Measurements from ENCODE around the gene CCDC136. TPM values are rescaled to one million over a fixed set of nuclear protein-coding genes. Genes with fewer than 3 reads are reported as not detected.

CCDC136 gene
- total RNA-seq, 3 donors from 2014 or later, result 6.4 to 9.5 (median 9.4) TPM

DNA sequence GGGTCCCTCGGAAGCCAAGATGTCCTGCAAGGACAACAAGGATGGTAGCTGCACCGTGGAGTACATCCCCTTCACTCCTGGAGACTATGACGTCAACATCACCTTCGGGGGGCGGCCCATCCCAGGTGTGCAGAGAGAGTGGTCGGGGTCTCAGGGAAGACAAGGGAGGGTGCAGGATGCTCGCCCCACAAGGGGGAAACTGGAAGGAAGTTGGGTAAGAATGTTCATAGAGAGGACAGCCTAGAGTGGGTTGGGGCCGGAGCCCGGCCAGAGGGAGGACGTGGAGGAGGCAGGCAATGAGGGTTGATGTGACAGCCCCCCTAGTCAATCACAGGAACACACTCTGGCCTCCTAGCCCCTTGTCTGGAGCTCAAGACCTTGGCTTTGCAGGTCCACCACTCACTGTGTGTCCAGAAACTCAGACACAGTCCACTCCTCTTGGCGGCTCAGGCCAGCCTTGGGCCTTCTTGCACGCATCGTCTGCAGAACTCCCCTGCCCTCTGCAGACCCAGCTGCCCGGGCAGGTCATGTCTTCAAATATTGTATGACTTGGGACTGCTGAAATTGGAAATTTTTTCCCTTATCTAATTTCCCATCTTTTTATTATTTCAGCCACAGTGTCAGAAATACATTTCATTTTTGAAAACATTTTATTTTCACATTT is 55.1 kb downstream of the CCDC136 start:
- Histone ChIP-seq H3K36me3 (no peaks in the 10 kb centered on the region), H3K27ac (no peak overlapping the region), H3K4me1 (no peaks in the 10 kb centered on the region), H3K4me3 (no peak overlapping the region), H3K27me3 (no peaks in the 10 kb centered on the region), H3K9me3 (no peaks in the 10 kb centered on the region)
- DNase-seq (ENCODE audit: low spot score in 2 of 2), result no peak
- intact Hi-C loops (cut with DNase I; ENCODE audit: low total_unique reads), result no loop called here
- TF ChIP-seq POLR2AphosphoS5 (IDR thresholded peaks at IDR 0.05) (no peak), POLR2A (IDR thresholded peaks at IDR 0.05) (no peak)
- TF ChIP-seq, protein P1, sequence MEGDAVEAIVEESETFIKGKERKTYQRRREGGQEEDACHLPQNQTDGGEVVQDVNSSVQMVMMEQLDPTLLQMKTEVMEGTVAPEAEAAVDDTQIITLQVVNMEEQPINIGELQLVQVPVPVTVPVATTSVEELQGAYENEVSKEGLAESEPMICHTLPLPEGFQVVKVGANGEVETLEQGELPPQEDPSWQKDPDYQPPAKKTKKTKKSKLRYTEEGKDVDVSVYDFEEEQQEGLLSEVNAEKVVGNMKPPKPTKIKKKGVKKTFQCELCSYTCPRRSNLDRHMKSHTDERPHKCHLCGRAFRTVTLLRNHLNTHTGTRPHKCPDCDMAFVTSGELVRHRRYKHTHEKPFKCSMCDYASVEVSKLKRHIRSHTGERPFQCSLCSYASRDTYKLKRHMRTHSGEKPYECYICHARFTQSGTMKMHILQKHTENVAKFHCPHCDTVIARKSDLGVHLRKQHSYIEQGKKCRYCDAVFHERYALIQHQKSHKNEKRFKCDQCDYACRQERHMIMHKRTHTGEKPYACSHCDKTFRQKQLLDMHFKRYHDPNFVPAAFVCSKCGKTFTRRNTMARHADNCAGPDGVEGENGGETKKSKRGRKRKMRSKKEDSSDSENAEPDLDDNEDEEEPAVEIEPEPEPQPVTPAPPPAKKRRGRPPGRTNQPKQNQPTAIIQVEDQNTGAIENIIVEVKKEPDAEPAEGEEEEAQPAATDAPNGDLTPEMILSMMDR (IDR thresholded peaks at IDR 0.05), result no peak

DNA sequence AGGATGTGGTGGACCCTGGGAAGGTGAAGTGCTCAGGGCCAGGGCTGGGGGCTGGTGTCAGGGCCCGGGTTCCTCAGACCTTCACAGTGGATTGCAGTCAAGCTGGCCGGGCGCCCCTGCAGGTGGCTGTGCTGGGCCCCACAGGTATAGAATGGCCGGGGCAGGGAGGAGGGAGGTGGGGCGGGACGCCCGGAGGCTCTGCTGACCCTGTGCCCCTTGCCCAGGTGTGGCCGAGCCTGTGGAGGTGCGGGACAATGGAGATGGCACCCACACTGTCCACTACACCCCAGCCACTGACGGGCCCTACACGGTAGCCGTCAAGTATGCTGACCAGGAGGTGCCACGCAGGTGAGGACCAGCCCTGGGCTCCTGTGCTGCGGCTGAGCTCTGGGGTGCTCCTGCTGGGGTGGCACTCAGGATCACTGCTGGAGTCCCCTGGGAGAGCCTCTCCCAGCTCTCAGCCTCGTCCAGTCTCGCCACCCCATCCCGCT is 56.0 kb downstream of the CCDC136 start:
- TF ChIP-seq POLR2A (IDR thresholded peaks at IDR 0.05) (no peak), POLR2AphosphoS5 (IDR thresholded peaks at IDR 0.05) (no peak)
- TF ChIP-seq, protein P1 (IDR thresholded peaks at IDR 0.05), result no peak
- H3K36me3 ChIP-seq, result no peaks in the 10 kb centered on the region
- intact Hi-C loops (cut with DNase I; ENCODE audit: low total_unique reads), result no loop called here

DNA sequence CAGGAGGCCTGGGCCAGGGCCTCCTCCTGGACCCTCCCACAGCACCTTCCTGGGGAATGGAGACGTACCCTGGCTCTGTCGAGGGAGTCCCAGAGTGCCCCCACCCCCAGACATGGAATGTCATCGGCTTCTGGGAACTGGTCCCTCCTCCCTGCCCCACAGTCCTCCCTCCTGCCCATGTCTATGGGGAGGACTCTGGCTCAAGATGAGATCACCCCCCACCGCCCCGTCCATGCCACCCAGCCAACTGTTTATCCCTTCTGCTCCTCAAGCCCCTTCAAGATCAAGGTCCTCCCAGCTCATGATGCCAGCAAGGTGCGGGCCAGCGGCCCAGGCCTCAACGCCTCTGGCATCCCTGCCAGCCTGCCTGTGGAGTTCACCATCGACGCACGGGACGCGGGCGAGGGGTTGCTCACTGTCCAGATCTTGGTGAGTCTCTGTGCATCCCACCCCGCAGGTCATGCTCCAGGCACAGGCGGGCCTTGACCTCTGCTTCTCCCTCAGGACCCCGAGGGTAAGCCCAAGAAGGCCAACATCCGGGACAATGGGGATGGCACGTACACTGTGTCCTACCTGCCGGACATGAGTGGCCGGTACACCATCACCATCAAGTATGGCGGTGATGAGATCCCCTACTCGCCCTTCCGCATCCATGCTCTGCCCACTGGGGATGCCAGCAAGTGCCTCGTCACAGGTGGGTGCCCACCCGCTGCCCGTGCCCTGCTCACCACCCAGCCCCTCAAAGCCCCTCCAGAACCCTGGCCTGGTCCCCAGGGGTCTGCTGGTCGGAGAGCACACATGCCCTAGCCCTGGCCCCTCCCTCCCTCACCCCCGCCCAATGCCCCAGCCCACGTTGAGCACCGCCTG is 56.8 kb downstream of the CCDC136 start:
- no peaks in the 10 kb centered on the region for H3K4me1 ChIP-seq
- TF ChIP-seq, protein P1 (IDR thresholded peaks at IDR 0.05), result no peak
- TF ChIP-seq POLR2A (IDR thresholded peaks at IDR 0.05), result no peak
- TF ChIP-seq POLR2AphosphoS5 (IDR thresholded peaks at IDR 0.05), result no peak
- DNase-seq (ENCODE audit: low spot score in 2 of 2), result no peak
- H3K36me3 ChIP-seq, result no peaks in the 10 kb centered on the region
- intact Hi-C loops (cut with DNase I; ENCODE audit: low total_unique reads), result no loop called here
- no peak overlapping the region for H3K4me3 ChIP-seq
- no peaks in the 10 kb centered on the region for H3K9me3 ChIP-seq
- H3K27me3 ChIP-seq, result no peaks in the 10 kb centered on the region
- H3K27ac ChIP-seq, result no peak overlapping the region

More for the DNA sequence above, 56.0 kb downstream of the CCDC136 start:
- H3K27me3 ChIP-seq, result no peaks in the 10 kb centered on the region
- DNase-seq (ENCODE audit: low spot score in 2 of 2), result no peak
- H3K4me3 ChIP-seq, result no peak overlapping the region
- no peaks in the 10 kb centered on the region for H3K4me1 ChIP-seq
- H3K9me3 ChIP-seq, result no peaks in the 10 kb centered on the region
- H3K27ac ChIP-seq, result no peak overlapping the region

DNA sequence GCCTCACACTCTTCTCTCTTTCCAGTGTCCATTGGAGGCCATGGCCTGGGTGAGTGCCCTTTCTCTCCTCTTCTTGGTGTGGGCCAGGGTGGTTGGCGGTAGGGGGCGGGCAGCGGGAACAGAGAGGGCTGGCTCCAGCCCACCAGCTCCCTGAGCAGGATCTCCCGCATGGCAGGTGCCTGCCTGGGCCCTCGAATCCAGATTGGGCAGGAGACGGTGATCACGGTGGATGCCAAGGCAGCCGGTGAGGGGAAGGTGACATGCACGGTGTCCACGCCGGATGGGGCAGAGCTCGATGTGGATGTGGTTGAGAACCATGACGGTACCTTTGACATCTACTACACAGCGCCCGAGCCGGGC is 57.4 kb downstream of the CCDC136 start:
- no peak overlapping the region for H3K4me3 ChIP-seq
- no peaks in the 10 kb centered on the region for H3K4me1 ChIP-seq
- TF ChIP-seq, protein P1 (IDR thresholded peaks at IDR 0.05), result no peak
- TF ChIP-seq POLR2A (IDR thresholded peaks at IDR 0.05) (no peak), POLR2AphosphoS5 (IDR thresholded peaks at IDR 0.05) (no peak)
- intact Hi-C loops (cut with DNase I; ENCODE audit: low total_unique reads), result no loop called here
- no peaks in the 10 kb centered on the region for H3K9me3 ChIP-seq
- H3K27ac ChIP-seq, result no peak overlapping the region
- H3K36me3 ChIP-seq, result no peaks in the 10 kb centered on the region
- no peak for DNase-seq (ENCODE audit: low spot score in 2 of 2)
- no peaks in the 10 kb centered on the region for H3K27me3 ChIP-seq

All from breast epithelium (tissue), 4 donors.